Hypothalamus (tissue), 51 donors: Measurements from ENCODE around the gene C10orf120.

Experiments used
- DNase-seq, 51 donors: peaks; one replicate each; lab custom pipeline; 2025; lab: John Stamatoyannopoulos, UW

Gene C10orf120

GRCh38 chr10:122706467-122706866, 6.8 kb upstream of the C10orf120 start:
- no peak for DNase-seq

DNA sequence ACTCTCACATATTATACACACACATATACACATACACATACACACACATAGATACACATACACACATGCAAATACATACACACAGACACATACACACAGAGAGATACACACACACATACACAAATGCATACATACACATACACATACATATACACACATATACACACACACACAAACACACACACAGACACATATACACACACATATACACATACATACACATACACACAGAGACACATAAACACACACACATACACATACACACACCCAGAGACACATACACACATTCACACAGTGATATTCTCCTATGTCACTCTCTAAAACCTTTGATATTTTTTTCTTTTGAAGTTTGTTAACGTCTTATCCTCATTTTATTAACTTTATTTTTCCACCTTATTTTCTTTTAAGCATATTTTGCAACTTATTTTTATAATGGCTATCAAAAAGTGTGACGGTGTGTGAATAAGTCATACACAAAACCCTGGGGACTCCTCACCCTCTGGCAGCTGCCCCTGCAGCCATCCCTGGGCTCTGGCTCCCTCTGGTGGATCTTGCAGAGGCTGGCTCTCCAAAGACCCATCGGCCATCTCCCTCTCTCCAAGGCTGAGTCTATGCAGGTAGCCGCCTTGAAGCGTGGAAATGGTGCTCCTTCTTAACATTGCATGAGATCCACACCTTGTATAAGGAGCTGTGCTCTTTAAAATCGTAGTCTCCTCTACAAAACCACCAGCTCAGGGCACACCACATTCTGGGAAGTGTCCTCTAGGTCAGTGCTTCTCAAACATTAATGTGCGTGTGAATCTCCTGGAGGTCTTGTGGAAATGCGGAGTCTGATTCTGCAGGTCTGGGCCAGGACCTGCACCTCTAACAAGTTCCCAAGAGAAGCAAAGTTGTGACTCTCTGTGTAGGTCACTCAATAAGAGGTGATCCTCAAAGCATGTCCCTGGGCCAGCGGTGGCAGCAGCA, 4.1 kb upstream of the C10orf120 start:
- DNase-seq: peak in 48 of 51 donors; percentile 2 to 86 (median 50)

DNA sequence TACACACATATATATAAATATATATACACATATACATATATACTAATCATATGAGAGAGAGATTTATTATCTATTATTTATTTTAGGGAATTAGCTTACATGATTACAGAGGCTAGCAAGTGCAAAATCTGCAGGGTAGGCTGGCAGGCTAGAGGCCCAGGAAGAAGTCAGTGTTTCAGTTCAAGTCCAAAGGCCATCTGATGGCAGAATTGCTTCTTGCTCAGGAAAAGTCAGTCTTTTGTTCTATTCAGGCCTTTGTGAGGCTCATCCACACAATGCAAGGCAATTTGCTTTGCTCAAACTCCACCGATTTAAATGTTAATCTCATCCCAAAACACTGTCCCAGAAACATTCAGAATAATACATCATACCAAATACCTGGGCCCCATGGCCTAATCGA, 2.6 kb upstream of the C10orf120 start:
- peak in 7 of 51 donors; percentile 2 to 34 (median 7) for DNase-seq

GRCh38 chr10:122701652-122702051, 2.0 kb upstream of the C10orf120 start:
- no peak for DNase-seq

DNA sequence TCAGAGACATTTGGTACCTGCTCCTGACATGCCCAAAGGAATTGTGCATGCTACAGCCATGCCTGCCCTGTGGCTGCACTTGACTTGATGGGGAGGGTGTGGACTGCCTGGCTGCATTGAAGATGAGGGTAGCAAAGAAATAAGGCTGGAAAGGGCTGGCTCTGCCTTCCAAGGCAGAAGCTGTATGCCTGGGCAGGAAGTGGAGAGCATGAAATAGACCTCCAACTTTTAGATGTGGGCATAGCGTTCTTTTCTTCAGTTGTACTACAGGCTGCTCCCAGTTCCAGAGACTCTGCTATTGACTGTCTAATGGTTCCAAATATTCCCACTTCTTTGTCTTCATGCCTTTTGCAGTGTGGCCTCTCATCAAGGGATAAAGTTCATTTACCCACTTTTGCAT, 3.0 kb downstream of the C10orf120 start:
- DNase-seq: no peak

DNA sequence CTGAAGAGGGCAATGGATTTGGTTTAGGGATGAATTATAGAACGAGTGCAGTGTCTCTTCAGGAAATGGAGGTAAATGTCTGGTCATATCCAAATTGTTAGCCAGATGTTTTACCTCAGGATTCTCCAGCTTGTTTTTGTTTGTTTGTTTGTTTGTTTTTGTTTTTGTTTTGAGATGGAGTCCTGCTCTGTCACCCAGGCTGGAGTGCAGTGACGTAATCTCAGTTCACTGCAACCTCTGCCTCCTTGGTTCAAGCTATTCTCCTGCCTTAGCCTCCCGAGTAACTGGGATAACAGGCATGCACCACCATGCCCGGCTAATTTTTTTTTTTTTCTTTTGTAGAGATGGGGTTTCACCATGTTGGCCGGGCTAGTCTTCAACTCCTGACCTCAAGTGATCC, 6.9 kb downstream of the C10orf120 start:
- DNase-seq: no peak

DNA sequence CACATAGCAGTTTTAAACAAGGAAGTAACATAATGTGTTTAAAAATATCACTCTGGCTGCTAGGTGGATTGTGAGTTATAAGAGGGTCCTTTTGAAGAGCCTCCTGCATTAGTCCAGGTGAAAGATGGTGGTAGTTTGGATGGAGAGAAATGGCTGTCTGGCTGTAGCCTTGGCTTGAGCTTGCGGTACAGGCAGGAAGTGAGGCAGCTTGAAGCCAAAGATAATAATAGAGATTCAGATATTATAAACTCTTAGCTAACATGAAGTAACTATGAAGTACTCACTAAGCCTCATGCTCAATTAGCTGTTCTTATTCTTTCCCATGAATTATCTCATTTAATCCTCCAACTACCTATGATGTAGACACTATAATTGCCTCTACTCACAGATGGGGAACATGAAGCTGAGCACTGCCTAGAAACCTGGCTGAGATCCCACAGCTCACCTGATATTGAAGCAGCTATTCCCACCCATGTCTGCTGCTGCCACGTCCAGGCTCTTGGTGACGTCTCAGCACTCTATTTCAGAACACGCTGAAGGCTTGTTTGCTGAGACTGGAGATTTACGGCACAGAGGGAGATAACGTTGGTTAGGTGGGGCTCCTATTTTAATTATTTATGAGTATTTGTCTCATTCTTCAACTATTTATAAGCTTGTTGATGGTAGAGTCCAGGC, 10.4 kb downstream of the C10orf120 start:
- no peak for DNase-seq

GRCh38 chr10:122688293-122688989, 11.2 kb downstream of the C10orf120 start:
- DNase-seq: peak in 5 of 51 donors; percentile 2 to 9 (median 5)

- DNase-seq: no peak
Measured at GRCh38 chr10:122682522-122682921, 17.1 kb downstream of the C10orf120 start.

GRCh38 chr10:122678266-122678665, 21.4 kb downstream of the C10orf120 start:
- DNase-seq: no peak

DNA sequence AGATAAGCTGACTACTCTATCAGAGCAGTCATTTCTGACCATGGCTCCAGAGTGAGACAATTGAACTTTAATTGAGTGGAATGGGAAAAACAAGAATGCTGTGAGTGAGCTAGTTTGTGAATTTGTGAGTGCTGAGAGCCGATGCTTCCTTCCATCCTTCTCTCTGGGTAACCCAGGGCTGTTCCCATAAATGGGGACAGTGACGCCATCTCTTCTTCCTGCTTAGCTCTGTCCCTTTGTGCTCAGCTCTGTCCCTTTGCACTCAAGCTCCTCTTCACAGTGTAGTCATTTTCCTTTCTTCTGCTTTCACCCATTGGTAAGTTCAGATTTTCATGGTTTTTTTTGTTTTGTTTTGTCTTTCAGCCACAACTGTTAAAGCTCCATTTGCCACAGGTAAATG, 24.4 kb downstream of the C10orf120 start:
- no peak for DNase-seq

DNA sequence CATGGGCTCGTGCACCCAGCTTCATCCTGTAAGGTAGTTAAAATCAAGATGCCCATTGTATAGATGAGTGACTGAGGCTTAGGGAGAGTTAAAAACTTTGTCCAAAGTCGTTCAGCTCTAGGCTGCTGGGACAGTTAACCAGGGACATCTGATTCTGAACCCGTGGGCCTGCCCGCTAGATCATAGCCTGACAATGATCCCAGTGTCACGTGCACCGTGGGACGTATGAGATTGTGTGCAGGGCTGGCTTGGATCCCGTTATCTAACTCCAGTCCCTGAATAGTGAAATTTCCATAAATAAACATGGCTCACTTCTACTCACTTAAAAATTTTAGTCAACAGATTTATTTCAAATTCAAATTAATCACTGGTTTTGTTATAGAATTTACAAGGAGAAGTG, 24.9 kb downstream of the C10orf120 start:
- peak in 5 of 51 donors; percentile 2 to 13 (median 8) for DNase-seq

- DNase-seq: no peak
Measured at GRCh38 chr10:122673731-122674130, 25.9 kb downstream of the C10orf120 start.

DNA sequence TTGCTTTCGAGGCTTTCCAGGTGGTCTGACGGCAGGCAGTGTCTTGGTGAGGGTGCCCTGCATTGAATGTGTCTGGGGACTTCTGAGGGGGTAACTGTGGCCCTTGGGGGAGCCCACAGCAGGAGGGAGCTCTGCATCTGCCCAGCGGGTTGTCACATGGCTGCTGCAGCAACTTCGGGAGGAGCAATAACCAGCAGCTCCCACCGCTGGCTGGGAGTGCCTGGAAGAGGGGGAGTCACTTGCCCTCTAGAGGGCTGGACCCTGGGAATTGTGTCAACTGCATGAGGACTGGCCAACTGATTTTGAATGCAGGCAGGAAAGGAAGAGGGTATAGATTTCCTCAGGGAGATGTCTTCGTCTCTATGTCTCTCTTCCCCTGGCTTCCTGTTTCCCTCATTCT, 26.4 kb downstream of the C10orf120 start:
- DNase-seq: no peak

GRCh38 chr10:122672655-122673054, 27.0 kb downstream of the C10orf120 start:
- no peak for DNase-seq

- no peak for DNase-seq
Measured at GRCh38 chr10:122671355-122671754, 28.3 kb downstream of the C10orf120 start.

GRCh38 chr10:122669842-122670241, 29.8 kb downstream of the C10orf120 start:
- no peak for DNase-seq

DNA sequence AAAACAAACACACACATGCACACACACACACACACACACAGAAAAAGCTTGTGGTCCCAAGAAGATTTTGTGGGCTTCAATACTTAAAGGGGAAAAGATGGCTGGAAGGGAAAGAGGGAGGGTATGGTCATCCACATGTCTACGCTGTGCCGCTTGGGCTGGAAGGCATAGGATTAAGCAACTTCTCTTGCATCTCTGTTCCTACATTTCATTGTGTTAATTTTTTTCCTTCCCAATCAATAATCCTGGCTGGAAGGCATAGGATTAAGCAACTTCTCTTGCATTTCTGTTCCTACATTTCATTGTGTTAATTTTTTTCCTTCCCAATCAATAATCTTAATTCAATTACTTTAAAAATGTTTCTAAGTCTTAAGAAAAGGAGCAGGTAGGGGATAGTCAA, 30.6 kb downstream of the C10orf120 start:
- no peak for DNase-seq

DNA sequence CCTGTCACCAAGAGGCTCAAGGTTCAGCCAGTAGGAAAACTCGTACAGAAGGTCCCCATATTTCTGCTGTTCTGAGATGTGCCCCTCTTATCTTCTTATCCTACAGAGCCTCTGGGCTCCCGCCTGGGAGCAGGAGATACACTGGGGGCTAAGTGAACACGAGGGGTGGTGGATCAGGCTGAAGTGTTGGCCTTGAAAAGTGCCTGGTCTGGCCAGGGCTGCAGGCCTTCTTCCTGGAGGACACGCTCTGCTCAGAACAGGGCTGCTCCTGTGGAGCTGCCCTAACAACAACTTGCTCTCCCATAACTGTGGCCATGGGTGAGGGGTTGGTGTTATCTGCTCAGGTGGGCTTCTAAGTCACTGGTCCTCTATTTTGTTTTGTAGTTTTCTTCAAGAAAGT, 33.7 kb downstream of the C10orf120 start:
- no peak for DNase-seq

DNA sequence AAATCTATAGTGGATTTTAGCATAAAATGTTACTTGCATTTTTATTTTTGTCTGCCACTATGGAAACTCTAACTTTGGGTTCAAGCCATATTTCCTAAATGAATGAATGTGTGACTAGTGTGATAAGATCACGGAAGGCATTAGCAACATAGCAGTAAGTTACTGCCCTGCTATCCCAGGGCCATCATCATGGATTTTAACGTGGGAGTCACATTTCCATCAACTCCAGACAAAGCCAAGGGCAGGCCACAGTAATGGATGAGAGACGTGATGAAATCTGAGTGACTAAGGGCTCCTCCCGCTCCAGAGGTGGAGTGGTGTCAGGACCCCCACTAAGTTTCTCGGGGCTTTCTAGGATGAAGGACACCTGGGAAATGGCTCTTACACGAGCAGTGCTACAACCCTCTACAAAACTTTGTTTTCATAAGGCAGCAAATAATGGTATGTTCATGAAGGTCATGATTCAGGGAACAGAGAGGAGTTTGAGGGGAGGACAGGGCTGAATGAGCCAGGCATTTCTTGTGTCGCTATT, 34.3 kb downstream of the C10orf120 start:
- no peak for DNase-seq

DNA sequence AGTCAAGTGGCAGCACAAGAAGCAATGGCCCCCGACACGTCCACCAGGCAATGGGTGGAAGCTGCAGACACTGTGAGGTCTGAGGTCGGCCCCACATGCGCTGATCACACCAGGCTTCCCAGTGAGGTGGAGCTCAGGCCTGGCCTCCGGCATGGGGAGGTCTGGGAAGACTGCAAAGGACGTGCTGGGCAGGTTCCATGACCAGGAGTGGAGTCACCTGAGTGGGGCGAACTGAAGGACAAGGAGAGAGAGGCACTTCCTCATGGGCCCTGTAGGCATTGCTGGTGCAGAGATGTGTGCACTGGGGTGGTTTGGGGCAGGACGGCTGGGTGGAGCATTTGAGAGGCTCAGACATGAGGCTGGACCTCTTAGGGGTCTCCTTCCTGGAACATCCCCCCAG, 35.1 kb downstream of the C10orf120 start:
- no peak for DNase-seq
